ENCODE results near the gene FRMD4A.
"Not testable (repeated sequence)": the region's sequence is repeated elsewhere in the genome, so short reads cannot be mapped to it uniquely, and the experiment has no call there.

FRMD4A gene

DNA sequence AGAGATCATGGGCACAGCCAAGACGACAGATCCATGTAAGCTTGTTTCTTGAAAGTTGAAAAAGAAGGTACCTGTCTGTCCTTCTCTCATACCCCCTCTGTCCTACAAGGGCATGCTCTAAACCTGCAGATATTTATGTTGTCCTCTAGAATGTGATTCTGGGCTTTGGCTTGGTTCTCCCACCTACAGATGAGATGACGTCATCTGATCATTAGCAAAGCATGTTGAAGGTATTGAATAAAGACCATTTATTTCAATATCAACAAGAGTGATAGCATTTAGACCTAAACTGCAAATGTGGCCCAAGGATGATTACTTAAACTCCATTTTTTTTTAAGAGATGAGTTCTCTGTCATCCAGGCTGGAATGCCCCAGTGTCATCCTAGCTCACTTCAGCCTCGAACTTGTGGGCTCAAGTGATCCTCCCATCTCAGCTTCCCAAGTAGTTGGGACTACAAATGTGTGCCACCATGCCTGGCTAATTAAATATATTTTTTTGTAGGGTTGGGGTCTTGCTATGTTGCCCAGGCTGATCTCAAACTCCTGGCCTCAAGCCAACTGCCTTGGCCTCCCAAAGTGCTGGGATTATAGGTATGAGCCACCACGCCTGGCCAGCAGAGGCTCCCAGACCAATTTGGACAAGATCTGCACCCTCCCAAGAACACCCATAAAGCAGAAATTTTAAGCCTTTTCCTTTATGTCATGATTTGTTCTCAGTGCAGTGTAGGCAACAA, 559.8 kb downstream of the FRMD4A start:
- DNase-seq = no peak

DNA sequence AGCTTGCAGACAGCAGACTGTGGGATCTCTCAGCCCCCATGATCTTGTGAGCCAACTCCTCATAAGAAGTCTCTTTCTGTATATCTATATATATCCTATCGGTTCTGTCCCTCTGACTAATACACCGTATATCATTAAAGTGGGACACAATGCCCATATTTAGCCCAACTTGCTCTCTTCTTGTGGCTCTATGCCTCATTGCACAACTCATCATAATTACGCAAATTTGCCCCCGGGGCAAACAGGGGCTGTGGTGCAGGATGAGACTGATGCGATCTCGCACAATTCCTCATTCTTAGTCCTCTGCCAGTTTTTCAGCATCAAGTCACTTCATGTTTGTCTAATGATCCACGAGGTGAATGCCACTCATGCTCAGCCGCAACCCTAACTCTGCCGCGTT, 560.8 kb downstream of the FRMD4A start:
- DNase-seq = no peak

DNA sequence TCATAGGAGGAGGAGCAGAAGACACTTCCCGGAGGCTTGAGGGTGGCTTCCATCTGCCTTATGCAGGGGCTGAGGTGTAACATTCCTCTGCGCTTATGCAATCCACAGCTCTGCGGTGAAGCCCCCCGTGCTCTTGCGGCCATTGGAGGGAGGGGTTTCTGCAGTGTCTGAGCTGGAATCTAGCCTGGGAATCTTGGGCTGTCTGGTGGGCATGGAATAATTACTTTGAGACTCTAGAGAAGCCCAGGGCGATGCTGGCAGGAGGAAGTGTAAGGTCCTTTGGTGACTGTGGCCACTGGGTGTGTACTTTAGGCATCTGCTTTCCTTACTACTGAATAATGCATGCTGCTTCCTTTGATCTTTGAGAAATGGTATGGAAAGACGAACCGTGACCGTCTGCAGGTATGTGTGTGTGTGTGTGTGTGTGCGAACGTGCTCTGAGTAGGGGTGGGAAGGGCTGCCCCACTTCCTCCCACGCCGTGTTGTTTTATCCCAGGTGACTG, 563.0 kb downstream of the FRMD4A start:
- DNase-seq = no peak

DNA sequence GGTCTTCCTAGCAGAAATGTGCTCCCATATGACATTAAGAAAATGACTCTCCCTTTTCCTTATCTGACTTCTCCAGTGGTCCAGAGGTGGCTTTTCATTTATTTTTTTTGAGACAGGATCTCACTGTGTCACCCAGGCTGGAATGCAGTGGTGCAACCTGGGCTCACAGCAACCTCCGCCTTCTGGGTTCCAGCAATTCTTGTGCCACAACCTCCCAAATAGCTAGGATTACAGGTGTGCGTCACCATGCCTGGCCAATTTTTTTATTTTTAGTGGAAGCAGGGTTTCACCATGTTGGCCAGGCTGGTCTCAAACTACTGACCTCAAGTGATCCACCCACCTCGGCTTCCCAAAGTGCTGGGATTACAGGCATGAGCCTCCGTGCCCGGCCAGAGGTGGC, 563.6 kb downstream of the FRMD4A start:
- not testable (repeated sequence) for DNase-seq

DNA sequence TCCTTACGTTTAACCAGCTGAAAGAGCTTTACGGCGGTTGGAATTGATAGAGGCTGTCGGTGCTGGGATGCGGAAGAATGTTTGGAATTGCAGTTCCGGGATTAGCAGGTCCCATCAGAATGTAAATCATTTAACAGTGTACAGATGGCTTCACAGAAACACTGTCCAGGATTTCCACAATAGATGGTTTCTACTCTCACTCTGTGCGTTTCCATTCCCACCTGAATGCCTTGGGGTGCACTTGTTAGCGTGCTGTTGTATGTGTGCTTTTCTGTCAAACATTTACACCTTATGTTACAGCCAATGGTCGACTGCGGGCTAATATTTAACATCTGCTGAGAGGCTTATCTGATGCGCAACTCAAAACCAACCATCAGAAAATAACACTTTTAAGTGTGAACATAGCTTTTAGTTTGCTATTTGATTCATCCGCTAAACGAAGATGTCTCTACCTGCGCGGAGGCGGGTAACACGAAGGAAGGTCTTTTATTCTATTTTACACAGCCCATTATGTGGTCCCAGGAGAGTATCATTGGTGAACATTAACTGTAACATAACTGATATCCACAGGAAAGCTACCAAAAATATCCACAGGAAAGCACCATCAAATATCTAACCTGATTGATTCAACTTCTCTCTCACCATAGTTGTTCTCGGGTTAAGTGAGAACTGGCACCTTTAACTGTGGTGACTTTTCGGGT, 564.9 kb downstream of the FRMD4A start:
- DNase-seq = no peak

DNA sequence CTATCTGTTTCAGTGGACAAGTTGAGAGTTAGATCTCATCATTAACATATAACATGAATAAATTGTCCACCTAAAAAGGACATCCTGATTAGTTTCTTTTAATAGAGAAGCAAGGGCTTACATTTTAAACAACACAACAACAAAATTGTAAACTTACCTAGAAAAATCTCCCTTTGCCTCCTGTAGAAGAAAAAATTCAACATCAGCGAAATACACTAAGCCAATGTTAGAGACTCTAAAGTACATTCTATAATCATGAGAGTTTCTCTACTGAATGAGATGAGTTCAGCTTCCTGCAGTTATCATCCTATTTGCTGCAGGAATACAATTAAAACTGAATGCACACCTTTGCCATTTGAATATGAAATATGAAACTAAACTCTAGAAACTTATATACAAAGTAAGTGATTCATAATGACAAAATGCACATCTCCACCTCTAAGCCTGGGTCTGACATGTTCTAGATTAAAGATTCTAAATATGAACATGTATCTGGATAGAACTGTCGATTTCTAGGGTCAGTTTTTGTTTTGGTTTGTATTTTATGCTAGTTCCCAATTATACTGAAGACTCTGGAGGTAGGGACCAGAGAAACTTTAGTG, 569.1 kb downstream of the FRMD4A start:
- no peak for DNase-seq

DNA sequence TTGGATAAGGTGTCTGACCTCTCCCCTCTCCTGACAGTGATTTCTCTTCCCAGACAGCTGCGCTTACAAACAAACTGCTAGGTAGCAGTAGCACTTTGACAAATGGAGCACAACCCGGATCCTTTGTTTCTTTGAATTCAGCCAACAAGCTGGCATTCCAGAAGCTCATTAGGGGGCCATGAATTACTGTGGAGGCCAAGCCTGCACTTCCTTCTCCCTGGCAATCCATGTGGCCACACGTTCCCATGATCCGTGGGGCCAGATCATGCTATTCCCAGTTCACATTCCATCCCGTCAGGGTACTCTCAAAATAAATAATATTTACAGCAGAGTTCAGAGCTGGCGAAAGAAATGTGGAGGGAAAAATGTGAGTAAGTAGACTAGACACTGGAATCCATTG, 571.6 kb downstream of the FRMD4A start:
- no peak for DNase-seq

DNA sequence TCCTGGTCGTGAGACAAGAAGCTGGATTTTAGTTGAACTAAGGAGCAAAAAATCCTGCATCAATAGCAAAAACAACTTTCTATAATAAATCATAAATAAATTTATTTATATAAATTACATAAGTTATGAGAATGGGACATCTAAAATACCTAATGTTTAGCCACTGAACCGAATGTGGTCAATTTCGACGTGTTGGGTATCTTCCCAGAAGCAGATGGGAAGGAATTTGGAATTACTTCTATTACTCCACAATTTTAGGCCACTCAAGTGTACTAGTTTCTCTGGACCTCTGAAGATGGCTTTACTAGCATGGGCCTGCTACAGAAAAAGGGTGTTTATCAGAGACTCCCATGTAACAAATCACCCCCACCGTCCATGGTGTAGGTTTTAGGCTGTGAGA, 572.0 kb downstream of the FRMD4A start:
- no peak for DNase-seq

DNA sequence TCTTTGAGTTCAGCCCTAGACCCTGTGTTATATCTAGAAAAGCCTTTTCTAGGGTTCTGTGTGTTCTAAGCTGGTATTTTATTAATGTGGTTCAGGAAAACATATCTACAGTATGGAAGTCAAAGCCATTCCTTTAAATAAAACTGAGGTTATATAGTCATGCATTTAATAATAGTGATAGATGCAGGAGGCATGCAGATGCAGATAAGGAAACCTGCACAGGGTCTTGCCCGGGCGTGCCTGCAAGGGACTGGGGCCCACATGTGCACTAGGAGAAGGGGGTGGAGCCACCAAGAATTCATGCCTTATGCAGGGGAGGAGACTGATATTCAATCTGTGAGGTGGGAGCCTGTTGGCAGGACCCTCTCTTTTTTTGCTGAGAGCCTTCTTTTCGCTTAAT, 572.4 kb downstream of the FRMD4A start:
- DNase-seq = no peak

DNA sequence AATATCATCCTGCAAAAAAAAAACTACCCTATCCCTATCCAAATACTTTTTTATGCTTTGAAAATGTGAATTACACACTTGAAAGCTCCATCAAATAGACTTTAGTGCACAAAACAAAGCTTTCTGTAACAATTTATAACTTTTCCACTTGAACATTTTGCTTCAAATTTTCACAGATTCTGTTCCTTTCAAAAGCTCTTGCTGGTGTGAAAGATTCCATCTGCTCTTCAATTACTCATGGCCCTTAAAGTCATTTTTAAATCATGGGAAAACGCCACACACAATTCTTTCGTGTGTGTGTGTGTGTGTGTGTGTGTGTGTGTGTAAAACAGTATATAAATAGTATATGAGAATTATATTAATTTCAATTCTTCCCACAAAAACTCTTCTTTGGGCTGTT, 576.4 kb downstream of the FRMD4A start:
- DNase-seq = no peak

DNA sequence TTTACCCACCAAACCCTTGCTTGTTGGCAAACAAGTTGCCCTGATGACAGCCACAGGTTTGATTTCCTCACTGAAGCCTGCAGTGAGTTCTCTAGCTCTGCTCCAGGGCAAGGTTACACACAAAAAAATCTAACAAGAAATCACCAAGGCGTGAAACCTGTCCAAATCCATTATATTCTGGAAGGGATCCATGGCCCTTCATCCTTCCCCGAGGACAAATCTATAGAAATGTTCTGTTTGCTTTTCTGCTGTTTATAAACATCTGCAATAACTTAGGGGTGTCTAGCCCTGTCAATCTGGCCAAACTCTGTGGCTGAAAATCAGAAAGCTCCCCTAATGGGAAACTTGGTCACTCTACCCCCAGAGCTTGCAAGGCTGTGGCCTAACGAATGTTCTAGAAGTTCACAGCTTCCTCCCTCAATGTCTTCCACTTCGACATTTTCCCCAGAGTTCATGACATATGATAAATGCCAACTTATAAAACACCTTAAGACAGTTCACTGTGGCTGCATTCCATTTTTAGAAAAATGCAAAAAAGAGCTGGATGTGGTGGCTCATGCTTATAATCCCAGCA, 579.4 kb downstream of the FRMD4A start:
- DNase-seq = no peak

DNA sequence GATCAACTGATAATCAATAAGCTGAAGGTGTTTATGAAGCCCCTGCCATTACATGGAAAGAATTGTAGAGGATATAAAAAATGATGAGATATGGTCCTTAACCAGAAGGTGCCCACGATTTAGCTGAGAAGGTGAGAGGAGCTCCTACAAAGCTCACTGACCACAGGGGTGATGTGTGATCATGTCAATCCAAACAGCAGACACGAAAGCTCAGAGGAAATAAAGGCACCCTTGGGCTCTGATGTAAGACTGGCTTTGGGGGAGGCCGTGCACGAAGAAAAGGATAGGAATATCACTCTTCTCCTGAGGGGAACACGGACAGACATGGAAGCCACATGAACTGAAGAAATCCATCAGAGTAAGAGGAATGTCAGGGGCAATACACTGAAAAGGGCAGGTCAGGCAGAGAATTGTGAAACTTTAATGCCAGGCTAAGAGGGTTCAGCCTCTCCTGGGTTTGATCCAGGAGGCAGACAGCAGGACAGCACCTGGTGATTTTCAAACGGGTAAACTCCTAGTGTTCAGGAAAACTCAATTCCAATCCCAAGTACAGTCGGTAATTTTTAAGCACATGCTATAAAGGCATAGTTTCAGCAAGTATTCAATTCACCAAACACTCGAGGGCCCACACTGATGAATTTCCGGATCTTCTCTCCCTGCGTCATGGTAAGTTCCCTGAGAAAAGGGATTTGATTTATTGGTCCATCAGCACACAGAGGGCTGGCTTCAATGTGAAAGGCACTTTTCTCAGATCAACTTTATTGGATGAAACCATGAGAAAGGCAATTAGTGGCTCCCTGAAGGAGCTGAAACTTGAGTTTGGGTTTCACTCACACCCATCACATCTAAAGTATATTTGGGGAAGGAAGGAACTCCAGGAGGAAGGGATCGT, 580.2 kb downstream of the FRMD4A start:
- no peak for DNase-seq

DNA sequence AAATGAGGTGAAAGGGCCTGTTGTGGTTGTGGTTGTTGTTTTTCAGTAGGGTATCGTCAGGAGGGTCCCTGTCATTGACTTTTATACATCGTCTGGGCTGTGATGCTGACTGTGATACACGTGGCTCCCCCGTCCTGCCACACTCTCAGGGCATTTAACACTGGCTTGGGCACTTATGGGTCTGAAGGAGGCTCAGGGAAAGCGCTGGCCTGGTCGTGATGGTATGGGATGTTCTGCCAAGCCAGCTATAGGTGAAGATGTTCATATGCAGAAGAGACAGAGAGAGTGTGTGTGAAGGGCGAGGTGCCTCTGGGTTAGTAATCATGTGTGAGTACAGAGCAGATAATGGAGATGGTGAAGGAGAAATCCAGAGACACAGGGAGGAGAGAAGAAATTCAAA, 585.5 kb downstream of the FRMD4A start:
- DNase-seq = no peak

DNA sequence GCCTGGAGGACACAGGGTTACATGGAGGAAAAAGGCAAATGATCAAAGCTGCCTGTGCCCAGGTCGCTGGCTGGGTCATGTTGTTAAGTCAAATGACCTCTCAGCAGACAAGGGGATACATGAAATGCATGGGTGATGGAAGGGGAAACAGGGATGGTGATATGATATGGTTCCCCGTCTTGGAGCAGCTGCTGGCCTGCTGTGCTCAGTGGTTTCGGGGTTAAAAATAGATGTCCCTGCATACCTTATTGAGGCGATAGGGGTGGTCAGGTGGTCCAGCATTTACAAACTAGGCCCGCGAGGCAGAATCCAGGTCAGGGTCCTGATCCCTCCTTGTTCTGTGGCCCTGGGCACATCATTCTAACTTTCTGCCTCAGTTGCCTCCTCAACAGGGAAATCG, 586.8 kb downstream of the FRMD4A start:
- DNase-seq = no peak

DNA sequence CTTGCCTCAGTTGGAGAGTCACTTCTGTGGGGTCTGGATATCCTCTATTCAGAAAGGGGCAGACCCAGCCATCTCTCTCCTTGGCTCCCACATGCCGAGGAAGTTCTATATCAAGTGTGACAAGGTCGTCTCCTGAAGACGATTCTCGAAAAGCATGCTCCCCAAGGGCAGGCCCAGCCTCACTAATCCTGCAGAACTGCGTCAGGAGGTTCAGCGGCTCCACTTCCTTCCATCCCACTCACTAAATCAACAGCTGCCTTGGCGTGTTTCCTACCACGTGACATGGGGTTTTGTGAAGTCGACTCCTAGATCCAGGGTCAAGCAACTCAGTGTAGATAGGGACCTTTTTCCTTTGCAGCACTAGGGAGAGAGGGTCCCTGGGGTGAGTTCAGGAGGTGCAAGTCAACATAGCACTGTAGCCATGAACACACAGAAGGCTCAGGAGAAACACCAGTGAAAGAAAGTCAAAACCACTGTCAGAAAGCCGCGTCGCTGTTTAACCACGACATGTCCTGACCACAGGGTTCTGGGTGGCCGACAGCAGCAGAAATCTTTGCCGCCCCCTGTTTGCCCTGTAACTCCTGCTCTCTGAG, 587.5 kb downstream of the FRMD4A start:
- no peak for DNase-seq

DNA sequence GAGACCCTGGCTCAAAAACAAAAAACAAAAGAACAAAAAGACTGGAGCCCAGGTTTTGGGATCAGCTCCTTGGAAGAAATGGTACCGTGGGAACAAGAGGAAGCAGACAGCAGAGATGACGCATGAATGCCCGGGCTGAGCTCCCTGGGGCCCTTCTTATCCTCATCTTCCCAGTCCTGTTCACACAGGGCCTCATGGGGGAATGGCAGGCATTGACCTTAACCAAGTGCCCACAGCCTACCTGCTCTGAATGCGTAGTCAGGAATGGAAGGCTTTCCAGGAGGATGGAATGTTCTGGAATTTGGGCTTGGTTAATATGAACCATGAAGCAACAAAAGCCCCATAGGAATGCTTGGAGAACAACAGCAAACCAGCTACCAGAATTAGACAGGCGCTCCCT, 589.3 kb downstream of the FRMD4A start:
- DNase-seq = no peak

DNA sequence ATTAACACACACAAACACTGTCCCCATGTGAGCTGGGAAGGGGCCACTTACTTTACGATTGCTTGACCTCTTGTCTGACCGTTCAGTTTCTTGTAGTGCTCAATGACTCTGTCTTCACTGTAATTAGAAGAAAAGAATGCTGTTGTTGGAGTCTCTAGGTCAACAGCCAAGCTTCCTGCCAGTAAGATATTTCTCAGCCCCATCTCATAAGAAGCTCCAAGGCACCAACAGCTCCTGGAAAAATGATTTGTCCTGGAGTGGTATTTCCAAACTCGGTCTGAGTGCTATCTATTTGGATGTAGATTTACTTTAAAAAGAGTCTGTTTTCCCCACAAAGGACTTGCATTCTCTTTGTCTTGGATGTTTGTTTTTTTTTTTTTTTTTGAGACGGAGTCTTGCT, 590.3 kb downstream of the FRMD4A start:
- DNase-seq = no peak

DNA sequence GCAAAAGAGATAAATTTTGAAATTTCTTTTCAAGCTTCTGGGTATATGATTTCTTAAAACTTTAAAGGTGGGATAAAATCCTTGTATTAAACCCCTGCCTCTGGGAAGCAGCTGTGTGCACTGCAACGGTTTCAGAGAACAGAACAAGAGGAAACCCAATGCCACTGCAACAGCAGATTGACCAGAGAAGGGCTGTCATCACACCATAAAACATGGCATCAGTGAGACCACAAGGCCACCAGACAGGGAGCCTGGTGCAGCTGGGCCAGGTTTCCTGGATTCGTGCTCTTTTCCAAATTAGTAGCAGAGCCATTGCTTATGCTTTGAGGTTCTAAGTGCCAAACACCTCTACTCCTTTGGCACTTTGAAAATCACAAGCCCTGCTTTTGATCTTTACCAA, 591.5 kb downstream of the FRMD4A start:
- DNase-seq = no peak

DNA sequence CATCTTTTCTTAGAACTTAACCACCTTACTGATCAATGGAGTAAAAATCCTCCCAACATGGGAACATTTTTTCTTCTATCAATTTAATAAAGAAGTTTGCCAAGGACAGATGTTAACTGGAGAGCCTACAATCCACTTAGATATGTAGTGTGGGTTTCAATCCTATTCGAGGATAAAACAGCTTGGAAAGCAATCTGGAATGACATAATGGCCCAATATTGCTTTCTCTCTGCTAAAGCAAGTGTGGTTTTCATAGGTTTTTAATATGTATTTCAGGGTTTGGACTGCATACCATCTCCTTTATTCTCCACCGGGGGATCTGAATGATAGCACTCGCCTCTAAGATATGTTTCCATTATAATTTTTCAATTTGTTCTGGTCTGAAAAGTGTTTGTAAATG, 594.2 kb downstream of the FRMD4A start:
- DNase-seq = no peak

DNA sequence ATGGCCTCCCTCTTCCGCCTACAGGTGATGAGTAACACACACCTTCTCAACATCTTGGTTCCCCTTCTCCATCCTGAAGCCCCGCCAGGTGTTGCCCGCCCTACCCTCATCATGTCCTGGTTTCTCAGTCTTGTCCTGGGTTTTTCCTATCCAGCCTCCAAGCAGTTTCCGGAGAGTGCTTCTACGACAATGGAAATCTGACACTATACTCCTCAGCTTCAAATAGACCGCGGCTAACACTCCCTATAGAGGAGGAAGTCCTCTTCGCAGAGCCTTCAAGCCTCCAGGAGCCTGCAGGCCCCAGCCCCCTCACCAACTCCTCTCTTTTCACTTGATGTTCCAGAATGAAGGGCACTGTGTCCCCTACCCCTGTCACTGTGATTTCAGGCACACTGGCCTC, 596.6 kb downstream of the FRMD4A start:
- DNase-seq = no peak

DNA sequence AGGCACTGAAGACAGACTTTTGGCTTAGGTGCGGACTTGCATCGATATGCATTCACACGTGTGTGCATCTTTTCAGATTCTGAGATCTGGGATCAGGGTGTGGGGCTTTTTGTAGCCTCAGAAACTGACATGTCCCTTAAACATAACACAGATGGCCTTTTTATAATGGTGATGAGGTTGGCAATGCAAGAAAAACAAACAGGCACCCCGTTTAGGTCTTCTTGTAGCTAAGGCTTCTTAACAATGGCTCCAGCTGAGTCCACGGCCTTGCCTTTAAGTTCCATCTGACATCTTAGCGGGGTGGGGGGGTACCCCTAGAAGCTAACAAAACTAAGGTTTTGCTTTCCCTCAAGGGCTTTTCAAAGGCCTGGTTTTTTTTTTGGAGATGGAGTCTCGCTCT, 597.7 kb downstream of the FRMD4A start:
- DNase-seq = no peak

DNA sequence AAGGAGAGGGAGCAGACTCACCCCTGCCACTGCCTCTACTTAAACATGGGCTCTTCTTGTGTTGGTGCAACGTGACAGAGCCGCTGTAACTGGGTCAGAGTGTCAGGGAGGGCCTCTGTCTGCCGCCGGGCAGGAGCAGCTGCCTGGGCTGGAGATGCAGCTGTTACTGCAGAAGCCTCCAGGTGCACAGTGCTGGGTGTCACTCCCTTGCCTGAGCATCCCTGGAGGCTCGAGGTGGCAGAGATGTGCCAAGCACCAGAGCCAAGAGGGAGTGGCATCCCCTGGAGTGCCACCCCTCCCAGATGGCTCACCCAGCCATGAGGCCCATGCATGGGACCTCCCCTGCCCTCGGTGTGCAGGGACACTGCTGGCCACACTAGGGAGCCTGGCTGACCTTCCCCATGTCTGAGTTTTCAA, 598.3 kb downstream of the FRMD4A start:
- no peak for DNase-seq
